Astrocyte of the cerebellum (primary cell): ENCODE measurements around the gene PAX9.

Experiments used
- DNase-seq: peaks from one replicate; pipeline ENCODE4 v3.0.0-alpha.2; 2011; ENCODE audit warnings: low read depth
- H3K4me3 ChIP-seq: 2 replicates; pipeline ENCODE4 v1.5.1; 2011; ENCODE audit warnings: mild to moderate bottlenecking, low read depth, low read length, moderate library complexity
- in situ Hi-C: cut with HindIII; loops from 2 replicates; pipeline ENCODE4 v1.10.0; 2017; ENCODE audit warnings: low sequenced_read_pairs
- TF ChIP-seq, protein P1 (sequence below): IDR thresholded peaks from 2 replicates; pipeline ENCODE4 v1.5.1; 2012; ENCODE audit warnings: low read length, low read depth, moderate library complexity, mild to moderate bottlenecking; ENCODE audit errors: missing control alignments

PAX9 gene

DNA sequence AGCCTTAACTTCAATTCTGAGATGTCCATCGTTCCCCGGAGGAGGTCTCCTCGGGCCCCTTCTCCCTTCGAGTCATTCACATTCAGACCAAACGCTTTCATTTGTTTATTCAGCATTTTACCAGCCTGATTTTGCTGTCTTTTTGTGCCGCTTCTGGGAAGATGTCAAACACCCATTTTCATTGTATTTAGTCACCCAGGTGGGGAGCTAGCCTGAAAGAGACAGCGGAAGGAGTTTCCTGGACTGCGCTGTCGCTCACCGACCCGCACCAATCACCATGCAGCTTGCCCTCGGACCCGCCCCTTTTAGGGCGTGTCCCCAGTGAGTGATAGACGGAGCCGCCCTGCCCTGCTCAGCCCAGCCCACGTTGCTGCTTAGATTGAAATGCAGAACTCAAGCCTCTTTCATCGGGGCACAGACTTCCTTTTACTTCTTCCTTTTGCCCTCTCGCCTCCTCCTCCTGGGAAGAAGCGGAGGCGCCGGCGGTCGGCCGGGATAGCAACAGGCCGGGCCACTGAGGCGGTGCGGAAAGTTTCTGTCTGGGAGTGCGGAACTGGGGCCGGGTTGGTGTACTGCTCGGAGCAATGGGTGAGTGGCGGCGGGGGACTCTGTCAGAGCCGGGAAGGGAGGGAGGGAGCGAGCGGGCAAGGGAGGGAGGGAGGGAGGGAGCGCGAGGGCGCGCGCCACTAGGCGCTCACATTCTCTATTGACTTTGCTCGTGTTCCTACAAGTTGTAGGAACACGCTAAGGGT lies at the start of gene PAX9:
PAX9 (plus strand) TSS at position 355 of the 752 bp plus-strand sequence; CDS start at position 585, 230 bp downstream.
- in situ Hi-C loops, result no loop called here

GRCh38 chr14:36617824-36618223 lies 43.8 kb upstream of the PAX9 start:
- TF ChIP-seq, protein P1, sequence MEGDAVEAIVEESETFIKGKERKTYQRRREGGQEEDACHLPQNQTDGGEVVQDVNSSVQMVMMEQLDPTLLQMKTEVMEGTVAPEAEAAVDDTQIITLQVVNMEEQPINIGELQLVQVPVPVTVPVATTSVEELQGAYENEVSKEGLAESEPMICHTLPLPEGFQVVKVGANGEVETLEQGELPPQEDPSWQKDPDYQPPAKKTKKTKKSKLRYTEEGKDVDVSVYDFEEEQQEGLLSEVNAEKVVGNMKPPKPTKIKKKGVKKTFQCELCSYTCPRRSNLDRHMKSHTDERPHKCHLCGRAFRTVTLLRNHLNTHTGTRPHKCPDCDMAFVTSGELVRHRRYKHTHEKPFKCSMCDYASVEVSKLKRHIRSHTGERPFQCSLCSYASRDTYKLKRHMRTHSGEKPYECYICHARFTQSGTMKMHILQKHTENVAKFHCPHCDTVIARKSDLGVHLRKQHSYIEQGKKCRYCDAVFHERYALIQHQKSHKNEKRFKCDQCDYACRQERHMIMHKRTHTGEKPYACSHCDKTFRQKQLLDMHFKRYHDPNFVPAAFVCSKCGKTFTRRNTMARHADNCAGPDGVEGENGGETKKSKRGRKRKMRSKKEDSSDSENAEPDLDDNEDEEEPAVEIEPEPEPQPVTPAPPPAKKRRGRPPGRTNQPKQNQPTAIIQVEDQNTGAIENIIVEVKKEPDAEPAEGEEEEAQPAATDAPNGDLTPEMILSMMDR, result no peak
- no peak overlapping the region for H3K4me3 ChIP-seq
- in situ Hi-C loops, result no loop called here
- DNase-seq, result no peak

More for the DNA sequence above, at the start of gene PAX9:
- TF ChIP-seq, protein P1, result no peak
- peak within 1 kb of the TSS; percentile 36 for H3K4me3 ChIP-seq
- DNase-seq, result peak; percentile 18

GRCh38 chr14:36618641-36619040 lies 43.0 kb upstream of the PAX9 start:
- DNase-seq, result no peak
- in situ Hi-C loops, result no loop called here
- H3K4me3 ChIP-seq, result no peak overlapping the region
- TF ChIP-seq, protein P1, result no peak

- H3K4me3 ChIP-seq, result no peak overlapping the region
- no peak for DNase-seq
- in situ Hi-C loops, result no loop called here
- TF ChIP-seq, protein P1, result no peak
Measured at GRCh38 chr14:36619131-36619530, 42.5 kb upstream of the PAX9 start.

GRCh38 chr14:36619853-36620252 lies 41.8 kb upstream of the PAX9 start:
- TF ChIP-seq, protein P1, result no peak

DNA sequence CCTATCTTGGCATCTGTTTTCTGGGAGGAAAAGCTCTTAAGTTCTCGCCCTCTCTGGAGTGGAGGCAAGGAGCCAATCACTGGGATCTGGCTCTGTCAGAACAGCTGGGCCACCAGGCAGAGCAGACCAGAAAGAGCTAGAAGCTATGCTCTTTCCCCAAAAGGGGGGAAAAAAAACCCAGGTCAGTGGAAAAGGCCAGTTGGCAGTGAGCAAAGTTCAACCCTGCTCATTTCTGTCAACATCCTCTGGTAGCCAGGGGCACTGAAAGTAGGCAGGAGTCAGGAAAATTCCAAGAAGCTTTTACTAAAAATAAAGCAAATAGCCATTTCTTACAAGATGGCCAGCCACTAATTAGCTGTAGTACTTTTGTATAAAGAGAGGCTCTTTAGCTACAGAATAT lies 36.6 kb upstream of the PAX9 start:
- in situ Hi-C loops, result loop anchor here (25.0 kb wide), 1 partner anchor 487 kb away; no protein-coding TSS in a partner anchor
- no peak for DNase-seq
- TF ChIP-seq, protein P1, result no peak
- no peak overlapping the region for H3K4me3 ChIP-seq

More at GRCh38 chr14:36619853-36620252, 41.8 kb upstream of the PAX9 start:
- no peak for DNase-seq
- in situ Hi-C loops, result no loop called here
- H3K4me3 ChIP-seq, result no peak overlapping the region
